Cerebellar cortex (tissue), 1 donor: ENCODE data around the gene CKAP2.
"Not testable (repeated sequence)": the region's sequence is repeated elsewhere in the genome, so short reads cannot be mapped to it uniquely, and the experiment has no call there.

Experiments used
- DNase-seq: peaks from one replicate; pipeline ENCODE4 v3.0.0-alpha.2; 2015; ENCODE audit warnings: low spot score

Gene CKAP2

GRCh38 chr13:52454820-52455676 lies at the start of gene CKAP2:
Gene CKAP2, plus strand, starts transcription at chr13:52455478. Its CDS starts 79 bp downstream, at chr13:52455557.
- DNase-seq, result peak; percentile 97

GRCh38 chr13:52405767-52406494 lies 49.3 kb upstream of the CKAP2 start, which contains the start of gene THSD1:
Gene THSD1, minus strand, starts transcription at chr13:52406172. Its CDS starts 3,572 bp downstream, at chr13:52402600.
- no peak for DNase-seq

DNA sequence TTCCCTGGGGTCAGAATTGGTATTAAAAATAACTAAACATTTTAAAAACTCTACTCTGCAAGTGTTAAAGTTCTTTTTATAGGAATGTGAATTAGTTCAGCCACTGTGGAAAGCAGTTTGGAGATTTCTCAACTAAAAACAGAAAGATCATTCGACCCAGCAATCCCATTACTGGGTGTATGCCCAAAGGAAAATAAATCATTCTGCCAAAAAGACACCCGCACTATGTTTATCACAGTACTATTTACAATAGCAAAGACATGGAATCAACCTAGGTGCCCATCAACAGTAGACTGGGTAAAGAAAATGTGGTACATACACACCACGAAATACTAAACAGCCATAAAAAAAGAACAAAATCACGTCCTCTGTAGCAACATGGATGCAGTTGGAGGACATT lies 48.6 kb upstream of the CKAP2 start:
- no peak for DNase-seq

DNA sequence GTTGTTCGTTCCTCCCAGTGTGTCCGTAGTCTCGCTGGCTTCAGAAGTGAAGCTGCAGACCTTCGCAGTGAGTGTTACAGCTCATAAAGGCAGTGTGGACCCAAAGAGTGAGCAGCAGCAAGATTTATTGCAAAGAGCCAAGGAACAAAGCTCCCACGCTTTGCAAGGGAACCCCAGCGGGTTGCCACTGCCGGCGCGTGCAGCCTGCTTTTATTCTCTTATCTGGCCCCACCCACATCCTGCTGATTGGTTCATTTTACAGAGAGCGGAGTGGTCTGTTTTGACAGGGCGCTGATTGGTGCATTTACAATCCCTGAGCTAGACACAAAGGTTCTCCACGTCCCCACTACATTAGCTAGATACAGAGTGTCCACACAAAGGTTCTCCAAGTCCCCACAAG lies 47.8 kb upstream of the CKAP2 start:
- not testable (repeated sequence) for DNase-seq

GRCh38 chr13:52408071-52408658 lies 47.1 kb upstream of the CKAP2 start:
- DNase-seq, result not testable (repeated sequence)

- no peak for DNase-seq
These were observed 43.6 kb upstream of the CKAP2 start for GRCh38 chr13:52411629-52412028.

GRCh38 chr13:52412128-52412527 lies 43.1 kb upstream of the CKAP2 start:
- no peak for DNase-seq

DNA sequence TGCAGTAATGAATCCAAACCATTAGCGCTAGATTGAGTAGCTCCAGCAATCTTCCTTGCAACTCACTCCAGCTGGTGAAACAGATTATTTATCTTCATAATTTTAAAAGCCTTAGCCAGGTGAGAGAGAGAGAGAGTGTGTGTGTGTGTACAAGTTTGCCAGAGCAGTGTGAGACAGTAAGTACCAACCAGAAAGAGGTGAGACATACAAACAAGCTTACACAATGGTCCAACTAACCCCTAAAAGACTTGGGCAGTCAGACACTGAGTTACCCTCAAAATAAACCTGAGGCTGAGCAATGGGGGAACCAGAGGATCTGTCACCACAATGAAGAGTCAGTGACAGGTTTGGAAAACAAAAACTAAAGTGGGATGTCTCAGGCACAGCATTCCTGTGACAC lies 41.2 kb upstream of the CKAP2 start:
- no peak for DNase-seq

- no peak for DNase-seq
These were observed 40.3 kb upstream of the CKAP2 start for GRCh38 chr13:52414963-52415362.

- DNase-seq, result no peak
These were observed 36.2 kb upstream of the CKAP2 start for GRCh38 chr13:52419080-52419479.

GRCh38 chr13:52421216-52421615 lies 34.1 kb upstream of the CKAP2 start:
- DNase-seq, result no peak

DNA sequence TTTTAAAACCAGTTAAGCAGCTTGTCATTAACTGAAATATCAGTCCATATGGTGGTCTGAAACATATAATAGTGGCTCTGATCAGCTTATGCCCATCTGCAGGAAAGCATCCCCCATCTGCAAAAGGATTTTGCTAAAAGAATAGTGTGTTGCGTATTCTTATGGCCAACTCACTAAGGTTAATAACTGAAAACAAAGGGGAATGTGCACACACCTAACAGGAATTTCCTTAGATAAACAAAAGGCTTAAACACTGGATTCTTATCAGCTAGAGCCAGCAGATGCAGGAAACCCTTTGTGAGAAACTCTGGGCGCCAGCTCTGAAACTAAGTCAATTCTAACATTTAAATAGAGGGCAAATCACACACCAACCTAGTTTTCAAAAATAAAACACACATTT lies 27.0 kb upstream of the CKAP2 start:
- DNase-seq, result no peak

DNA sequence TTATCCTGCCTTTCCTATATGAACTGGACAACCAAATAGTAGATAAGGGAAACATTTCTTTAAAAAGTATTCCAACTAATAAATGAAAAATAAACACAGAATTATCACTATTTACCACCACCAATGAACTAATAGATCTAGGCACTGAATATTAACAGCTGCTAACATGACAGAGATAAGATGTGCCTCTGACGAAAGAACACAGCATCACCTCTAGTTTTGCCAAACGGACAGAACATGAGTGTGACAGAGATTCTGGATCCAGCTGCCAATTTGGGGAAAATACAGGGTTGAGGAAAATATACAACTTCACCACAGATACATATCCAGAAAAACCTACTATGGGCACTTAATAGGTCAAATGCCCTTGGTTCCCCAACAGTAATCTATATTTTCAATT lies 22.8 kb upstream of the CKAP2 start:
- DNase-seq, result no peak

GRCh38 chr13:52446265-52446664 lies 9.0 kb upstream of the CKAP2 start:
- DNase-seq, result no peak

DNA sequence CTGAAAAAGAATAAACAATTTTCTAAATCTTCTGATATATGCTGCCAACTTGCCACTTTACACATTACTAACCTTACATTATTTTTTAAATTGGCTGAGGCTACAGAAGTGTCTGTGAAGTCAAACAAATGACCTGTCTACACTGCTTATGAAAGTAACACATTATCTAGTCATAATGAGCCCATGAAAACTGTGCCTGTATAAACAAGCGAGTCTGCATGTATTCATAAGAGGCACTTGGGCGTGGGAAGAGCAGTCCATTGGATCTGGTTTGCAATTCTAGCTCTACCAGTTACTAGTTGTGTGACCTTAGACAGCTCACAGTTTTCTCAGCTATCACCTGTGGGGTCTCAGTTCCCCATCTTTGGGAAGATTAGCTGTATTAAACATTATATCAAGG lies 7.9 kb upstream of the CKAP2 start:
- no peak for DNase-seq

DNA sequence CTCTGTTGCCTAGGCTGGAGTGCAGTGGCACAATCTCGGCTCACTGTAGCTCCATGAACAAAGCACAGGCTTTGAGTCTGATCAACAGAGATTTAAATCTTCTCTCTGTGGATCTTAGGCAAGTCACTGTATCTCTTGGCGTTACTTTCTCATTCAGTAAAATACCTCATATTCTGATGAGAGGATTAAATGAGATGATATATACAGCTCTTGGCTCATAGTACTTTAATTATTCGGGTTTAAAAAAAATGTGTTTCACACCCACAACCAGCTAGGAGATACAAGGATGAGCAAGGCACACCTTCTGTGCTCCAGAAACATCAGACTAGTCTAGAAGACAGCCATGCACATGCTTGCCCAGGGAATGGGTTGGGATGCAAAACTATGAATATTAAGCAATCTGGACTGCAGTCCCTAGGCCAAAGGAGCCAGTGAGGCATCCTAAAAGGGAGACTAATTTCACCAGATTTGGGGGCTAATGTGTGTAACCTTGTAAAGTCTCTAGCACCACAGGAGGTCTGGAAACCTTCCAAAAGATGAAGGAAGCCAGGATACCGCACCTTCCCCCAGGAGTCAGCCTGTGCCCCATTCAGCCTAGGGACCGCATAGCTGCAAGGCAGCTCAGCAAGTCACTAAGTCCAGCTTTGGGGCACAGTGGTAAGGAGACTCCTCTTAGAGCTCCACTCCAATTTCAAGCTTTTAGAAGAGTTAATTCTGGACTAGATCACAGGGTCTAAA lies 7.3 kb upstream of the CKAP2 start:
- peak; percentile 29 for DNase-seq

DNA sequence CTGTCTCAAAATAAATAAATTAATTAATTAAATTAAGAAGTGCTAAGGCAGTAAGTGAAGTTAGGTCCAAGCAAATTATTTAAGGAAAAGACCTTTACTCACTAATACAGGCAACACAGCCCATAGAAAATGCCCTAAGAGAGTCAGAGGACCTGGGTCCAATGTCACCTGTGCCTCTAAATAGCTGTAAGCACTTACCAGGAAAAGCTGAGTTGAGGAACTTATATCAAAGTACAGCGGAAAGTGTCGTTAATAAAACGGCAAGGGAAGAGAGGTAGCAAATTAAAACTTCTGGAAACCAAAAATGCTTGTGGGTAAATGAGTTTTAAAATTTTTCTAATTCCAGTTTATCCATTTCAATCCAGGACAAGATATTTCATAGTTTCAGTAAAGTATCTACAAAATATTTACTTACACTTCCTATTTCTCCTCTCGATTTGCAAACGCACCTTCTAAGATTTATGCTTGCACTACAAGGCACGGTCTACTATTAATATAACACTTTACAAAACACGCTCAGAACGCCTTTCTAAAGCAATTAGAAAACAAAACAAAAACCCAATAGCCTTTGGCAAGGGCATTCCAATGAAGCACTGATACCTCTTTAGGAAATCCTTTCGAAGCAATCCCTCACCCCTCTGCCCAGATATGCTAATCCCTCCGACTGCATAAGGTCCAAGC lies 5.8 kb upstream of the CKAP2 start:
- peak; percentile 41 for DNase-seq

DNA sequence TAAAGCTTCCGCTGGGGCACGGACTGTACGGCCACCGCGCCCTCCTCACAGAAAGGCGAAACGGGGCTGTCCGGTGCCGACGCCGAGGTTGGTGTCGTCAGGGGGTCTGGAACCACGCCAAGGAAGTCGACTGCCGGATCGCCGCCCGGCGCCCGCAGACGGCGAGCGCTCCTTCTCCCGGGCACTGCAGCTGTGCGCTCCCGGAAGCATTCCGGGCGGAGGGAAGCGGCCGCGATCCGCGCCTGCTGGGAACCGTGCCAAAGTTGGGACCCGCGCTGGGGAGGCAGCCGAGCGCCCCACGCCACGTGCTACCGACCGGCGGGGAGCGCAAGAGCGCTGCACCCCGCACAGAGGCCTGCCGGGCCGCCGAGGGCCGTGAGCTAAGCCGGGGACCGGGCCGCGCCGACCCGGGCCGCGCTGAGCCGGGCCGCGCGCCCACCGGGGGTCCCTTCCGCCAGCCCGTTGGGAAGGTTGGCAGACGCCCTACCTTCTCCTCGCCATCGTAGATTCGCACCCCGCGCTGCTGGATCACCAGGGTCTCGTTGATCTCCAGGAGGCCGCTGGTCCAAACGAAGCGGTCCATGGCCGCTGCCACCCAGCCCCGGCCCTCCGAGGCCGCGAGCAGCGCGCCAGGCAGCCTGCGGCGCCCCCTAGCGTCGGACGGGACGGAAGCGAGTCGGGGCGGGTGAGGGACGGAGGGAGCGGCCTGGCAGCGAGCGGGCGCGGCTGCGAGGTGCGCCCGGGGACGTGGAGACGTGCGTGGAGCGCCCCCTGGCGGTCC lies 5.1 kb upstream of the CKAP2 start, which contains the start of gene VPS36:
Gene VPS36, minus strand, starts transcription at position 623 of the 781 bp plus-strand sequence. Its CDS starts 40 bp downstream, at position 583.
- peak; percentile 94 for DNase-seq

- DNase-seq, result no peak
These were observed 4.5 kb upstream of the CKAP2 start for GRCh38 chr13:52450793-52451116.

GRCh38 chr13:52451135-52451804 lies 4.0 kb upstream of the CKAP2 start:
- DNase-seq, result no peak
